Middle frontal gyrus (tissue), 1 donor: ENCODE results near the gene PUSL1.

Source experiments
- DNase-seq: peaks from one replicate; pipeline ENCODE4 v3.0.0-alpha.2; 2015; ENCODE audit warnings: low spot score; ENCODE audit errors: extremely low spot score

PUSL1 gene

DNA sequence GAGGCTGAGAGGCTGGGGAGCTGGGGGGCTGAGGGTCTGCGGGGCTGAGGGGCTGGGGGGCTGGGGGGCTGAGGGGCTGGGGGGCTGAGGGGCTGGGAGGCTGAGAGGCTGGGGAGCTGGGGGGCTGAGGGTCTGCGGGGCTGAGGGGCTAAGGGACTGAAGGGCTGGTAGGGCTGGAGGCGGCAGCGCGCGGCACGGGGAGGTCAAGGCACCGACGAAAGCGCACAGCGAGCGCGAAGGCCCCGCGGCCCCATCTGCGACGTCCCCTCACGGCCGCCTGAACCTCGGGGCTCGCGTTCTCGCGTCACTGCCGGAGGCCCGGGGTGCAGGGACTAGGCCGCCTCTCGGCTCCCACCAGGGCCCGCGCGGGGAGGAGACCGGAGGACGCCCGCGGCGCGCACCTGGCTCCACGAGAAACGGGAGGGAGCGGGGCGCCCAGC, 15.7 kb downstream of the PUSL1 start:
- DNase-seq: no peak

GRCh38 chr1:1324524-1325287, 16.3 kb downstream of the PUSL1 start, which contains the start of the genes CPTP and INTS11:
Gene CPTP, plus strand, starts transcription at chr1:1324802. Its CDS starts 2,109 bp downstream, at chr1:1326911.
Gene INTS11, minus strand, starts transcription at chr1:1324660. Its CDS starts 52 bp downstream, at chr1:1324608.
- DNase-seq: peak; percentile 84

GRCh38 chr1:1325288-1326074, 17.1 kb downstream of the PUSL1 start:
- DNase-seq: no peak

GRCh38 chr1:1326075-1326605, 17.7 kb downstream of the PUSL1 start:
- no peak for DNase-seq

DNA sequence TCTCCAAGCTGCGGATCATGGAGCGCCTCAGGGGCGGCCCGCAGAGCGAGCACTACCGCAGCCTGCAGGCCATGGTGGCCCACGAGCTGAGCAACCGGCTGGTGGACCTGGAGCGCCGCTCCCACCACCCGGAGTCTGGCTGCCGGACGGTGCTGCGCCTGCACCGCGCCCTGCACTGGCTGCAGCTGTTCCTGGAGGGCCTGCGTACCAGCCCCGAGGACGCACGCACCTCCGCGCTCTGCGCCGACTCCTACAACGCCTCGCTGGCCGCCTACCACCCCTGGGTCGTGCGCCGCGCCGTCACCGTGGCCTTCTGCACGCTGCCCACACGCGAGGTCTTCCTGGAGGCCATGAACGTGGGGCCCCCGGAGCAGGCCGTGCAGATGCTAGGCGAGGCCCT, 18.9 kb downstream of the PUSL1 start:
- no peak for DNase-seq

DNA sequence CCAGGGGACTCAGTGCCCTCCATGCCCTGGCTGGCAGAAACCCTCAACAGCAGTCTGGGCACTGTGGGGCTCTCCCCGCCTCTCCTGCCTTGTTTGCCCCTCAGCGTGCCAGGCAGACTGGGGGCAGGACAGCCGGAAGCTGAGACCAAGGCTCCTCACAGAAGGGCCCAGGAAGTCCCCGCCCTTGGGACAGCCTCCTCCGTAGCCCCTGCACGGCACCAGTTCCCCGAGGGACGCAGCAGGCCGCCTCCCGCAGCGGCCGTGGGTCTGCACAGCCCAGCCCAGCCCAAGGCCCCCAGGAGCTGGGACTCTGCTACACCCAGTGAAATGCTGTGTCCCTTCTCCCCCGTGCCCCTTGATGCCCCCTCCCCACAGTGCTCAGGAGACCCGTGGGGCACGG, 19.9 kb downstream of the PUSL1 start:
- no peak for DNase-seq

DNA sequence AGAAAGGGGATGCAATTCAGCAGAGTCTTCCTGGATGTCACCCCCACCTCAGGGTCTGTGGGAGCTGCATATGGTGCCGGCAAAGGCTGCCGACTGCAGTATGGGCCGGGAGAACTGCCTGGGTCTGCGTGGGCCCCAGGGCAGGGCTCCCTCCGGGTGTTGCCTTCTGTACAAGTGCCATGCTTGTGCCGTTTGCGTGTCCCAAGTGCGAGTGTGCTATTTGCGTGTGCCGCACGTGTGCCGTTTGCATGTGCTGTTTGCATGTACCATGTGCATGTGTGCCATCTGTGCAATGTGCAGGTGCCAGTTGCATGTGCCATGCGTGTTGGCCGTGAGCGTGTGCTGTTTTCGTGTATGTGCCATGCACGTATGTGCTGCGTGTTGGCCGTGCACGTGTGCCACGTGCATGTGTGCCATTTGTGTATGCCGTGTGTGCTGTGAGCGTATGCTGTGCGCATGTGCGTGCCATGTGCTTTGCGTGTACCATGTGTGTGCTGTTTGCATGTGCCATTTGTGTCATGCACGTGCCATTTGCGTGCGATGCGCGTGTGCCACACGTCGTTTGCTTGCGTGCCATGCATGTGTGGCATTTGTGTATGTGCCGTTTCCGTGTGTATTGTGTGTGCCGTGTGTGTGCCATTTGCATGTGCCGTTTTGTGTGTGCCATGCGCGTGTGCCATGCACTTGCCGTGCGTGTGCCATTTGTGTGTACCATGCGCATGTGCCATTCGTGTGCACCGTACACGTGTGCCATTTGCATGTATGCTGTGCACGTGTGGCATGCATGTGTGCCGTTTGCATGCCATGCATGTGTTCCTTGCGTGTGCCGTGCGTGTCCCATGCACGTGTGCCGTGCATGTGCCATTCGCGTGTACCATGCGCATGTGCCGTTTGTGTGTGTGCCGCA, 21.2 kb downstream of the PUSL1 start:
- DNase-seq: no peak

DNA sequence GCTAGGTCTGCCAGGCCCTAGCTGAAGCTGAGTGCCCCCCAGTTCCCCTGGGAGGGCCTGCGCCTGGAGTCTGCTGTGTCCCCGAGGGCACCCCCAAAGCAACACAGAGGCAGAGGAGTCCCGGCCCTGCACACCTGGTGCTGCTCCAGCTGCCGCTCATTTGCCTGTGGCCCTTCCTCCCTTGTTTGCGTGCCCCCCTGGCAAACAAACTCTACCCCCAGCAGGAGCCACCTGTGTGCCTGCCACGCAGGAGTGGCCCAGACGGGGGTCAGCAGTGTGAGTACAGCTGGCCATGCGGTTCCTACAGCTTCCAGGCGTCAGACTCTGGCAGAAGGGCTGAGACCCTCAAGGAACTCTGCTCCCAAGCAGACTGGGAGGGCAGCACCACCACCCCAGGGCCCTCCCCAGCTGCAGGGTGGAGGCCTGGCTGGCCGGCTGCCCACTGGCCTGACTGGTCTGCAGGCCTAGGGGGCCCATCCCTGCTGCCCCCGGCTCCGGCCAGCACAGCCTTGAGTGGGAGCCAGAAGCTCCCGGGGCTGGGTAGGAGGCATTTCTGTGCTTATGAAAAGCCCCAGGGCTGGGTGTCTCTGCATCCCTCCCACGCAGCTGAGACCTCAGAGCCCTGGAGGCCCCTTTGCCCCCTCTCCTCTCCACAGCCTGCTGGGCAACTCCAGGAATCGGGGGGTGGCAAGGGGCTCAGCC, 22.1 kb downstream of the PUSL1 start:
- no peak for DNase-seq

DNA sequence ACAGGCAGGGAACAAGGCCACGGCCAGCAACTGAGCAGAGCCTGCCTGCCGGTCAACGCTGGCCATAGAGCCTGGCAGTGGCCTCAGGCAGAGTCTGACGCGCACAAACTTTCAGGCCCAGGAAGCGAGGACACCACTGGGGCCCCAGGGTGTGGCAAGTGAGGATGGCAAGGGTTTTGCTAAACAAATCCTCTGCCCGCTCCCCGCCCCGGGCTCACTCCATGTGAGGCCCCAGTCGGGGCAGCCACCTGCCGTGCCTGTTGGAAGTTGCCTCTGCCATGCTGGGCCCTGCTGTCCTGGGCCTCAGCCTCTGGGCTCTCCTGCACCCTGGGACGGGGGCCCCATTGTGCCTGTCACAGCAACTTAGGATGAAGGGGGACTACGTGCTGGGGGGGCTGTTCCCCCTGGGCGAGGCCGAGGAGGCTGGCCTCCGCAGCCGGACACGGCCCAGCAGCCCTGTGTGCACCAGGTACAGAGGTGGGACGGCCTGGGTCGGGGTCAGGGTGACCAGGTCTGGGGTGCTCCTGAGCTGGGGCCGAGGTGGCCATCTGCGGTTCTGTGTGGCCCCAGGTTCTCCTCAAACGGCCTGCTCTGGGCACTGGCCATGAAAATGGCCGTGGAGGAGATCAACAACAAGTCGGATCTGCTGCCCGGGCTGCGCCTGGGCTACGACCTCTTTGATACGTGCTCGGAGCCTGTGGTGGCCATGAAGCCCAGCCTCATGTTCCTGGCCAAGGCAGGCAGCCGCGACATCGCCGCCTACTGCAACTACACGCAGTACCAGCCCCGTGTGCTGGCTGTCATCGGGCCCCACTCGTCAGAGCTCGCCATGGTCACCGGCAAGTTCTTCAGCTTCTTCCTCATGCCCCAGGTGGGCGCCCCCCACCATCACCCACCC, 22.9 kb downstream of the PUSL1 start, which contains the start of gene TAS1R3:
Gene TAS1R3 (plus strand): TSS at position 213 of the 898 bp plus-strand sequence. CDS start 66 bp downstream, at position 279.
- no peak for DNase-seq

GRCh38 chr1:1332031-1332755, 23.8 kb downstream of the PUSL1 start:
- DNase-seq: no peak

DNA sequence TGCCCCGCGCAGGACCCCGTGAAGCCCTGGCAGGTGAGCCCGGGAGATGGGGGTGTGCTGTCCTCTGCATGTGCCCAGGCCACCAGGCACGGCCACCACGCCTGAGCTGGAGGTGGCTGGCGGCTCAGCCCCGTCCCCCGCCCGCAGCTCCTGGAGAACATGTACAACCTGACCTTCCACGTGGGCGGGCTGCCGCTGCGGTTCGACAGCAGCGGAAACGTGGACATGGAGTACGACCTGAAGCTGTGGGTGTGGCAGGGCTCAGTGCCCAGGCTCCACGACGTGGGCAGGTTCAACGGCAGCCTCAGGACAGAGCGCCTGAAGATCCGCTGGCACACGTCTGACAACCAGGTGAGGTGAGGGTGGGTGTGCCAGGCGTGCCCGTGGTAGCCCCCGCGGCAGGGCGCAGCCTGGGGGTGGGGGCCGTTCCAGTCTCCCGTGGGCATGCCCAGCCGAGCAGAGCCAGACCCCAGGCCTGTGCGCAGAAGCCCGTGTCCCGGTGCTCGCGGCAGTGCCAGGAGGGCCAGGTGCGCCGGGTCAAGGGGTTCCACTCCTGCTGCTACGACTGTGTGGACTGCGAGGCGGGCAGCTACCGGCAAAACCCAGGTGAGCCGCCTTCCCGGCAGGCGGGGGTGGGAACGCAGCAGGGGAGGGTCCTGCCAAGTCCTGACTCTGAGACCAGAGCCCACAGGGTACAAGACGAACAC, 24.5 kb downstream of the PUSL1 start:
- no peak for DNase-seq

DNA sequence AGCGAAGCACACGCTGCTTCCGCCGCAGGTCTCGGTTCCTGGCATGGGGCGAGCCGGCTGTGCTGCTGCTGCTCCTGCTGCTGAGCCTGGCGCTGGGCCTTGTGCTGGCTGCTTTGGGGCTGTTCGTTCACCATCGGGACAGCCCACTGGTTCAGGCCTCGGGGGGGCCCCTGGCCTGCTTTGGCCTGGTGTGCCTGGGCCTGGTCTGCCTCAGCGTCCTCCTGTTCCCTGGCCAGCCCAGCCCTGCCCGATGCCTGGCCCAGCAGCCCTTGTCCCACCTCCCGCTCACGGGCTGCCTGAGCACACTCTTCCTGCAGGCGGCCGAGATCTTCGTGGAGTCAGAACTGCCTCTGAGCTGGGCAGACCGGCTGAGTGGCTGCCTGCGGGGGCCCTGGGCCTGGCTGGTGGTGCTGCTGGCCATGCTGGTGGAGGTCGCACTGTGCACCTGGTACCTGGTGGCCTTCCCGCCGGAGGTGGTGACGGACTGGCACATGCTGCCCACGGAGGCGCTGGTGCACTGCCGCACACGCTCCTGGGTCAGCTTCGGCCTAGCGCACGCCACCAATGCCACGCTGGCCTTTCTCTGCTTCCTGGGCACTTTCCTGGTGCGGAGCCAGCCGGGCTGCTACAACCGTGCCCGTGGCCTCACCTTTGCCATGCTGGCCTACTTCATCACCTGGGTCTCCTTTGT, 25.3 kb downstream of the PUSL1 start:
- DNase-seq: no peak

GRCh38 chr1:1334835-1335234, 26.4 kb downstream of the PUSL1 start:
- DNase-seq: no peak

DNA sequence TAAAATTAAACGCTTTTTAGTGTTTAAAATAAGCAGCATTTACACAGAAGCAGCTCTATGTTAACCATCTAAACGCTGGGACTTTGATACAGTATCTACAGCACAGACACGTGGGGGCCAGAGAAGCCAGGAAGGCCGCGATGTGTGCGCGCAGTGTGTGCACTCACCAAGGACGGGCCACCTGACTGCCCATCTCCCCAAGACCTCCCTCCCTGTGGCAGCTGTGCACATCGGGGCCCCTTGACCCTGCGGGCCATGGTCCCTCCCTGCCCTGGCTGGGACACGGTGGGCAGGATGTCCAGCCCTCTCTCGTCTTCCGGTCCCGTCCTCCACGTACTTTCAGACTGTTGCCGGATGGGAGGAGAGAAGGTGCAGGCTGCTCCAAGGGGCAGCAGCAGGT, 26.9 kb downstream of the PUSL1 start:
- no peak for DNase-seq

- DNase-seq: no peak
These were observed 27.4 kb downstream of the PUSL1 start for GRCh38 chr1:1335792-1336248.

- no peak for DNase-seq
These were observed 28.0 kb downstream of the PUSL1 start for GRCh38 chr1:1336446-1336845.
